ENCODE measurements around the gene MKNK2.

Gene MKNK2

DNA sequence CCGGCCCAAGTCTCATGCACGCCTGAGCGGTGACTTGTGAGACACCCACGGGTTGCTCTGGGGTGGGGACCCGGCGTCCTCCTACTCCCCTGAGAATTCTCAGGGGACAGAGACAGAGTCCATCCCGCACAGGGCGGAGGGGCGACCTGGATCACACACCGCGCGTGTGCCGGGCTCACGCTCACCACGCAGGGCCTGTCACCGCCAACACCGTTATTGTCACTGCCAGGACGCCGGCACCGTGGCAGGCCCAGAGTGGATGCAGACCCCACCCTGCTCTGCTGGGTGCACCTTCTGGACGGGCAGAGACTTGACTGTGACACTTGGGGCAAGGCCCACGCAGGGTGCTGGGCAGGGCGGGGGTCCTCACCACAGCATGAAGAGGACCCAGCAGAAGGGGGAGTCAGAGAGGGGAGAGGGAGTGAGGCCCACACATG lies 28.8 kb upstream of the MKNK2 start:
- no peak for DNase-seq

- no peak for DNase-seq
Measured at GRCh38 chr19:2079076-2079864, 28.2 kb upstream of the MKNK2 start.

GRCh38 chr19:2077833-2078619 lies 27.0 kb upstream of the MKNK2 start:
- no peak for DNase-seq

DNA sequence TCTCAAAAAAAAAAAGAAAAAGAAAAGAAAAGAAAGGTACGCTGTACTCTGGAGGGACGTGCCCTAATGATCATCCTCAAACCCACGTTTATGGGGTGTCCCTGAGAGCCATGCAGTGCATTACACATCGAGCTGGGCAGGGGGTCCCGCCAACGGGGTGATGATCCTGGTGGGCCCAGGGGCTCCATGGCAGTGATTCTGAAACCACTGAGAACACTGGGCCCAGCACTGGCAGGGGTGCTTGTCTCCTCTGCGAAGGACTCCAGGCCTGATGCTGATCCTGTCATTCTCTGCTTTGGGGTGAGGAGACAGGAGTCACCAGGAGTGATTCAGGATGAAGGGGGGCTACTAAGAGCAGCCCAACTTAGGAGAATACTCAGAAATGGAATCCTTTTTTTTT lies 26.4 kb upstream of the MKNK2 start:
- no peak for DNase-seq

DNA sequence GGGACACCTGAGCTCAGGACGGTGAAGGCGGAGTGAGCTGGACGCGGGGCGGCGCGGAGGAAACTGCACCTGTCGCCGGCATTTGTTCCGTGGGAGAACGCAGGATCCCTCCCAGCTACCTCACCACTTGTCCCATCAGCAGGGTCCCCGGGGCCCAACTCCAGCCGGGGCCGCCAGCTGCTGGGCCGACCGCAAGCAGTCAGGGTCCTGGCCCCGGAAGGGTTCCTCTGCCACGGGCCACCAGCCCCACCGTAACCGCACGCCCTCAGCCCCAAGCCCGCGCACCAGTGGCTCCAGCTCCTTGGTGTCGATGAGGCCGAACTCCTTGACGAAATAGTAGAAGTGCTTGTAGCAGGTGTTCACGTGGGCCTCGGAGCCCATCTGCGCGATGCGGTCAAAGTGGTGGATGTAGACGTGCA lies 25.5 kb upstream of the MKNK2 start:
- no peak for DNase-seq

- DNase-seq: no peak
Measured at GRCh38 chr19:2072757-2073551, 21.9 kb upstream of the MKNK2 start.

DNA sequence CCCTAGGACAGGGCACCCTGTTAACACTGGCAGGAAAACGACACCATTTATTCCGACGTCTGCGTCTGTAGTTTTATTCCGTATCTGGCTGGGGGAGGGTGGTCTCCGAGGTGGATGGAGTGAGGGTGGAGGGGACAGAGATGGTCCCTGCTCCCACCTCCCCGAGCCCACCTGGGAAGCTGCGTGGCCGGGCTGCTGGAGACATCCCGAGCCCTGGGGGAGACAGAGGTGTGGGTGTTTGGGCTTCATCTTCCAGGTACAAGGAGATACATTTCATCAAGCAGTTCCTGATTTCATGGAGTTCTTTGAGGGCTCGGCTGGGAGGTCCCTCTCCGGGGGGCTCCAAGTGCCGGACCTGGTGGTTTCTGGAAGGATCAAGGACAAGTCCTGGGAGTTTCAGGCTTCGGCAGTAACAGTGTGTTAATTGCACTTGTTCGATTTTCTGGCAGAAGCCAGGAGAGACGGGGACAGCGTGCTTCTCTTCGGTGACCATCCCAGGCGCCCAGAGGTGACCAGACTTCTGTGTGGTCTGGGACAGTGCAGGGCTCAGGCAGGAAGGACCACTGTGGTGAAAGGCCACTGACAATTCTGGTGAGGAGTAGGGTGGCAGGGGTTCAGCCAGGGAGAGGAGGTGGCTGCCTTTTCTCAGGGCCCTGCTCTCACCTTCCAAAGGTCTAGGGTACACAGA lies 20.1 kb upstream of the MKNK2 start:
- no peak for DNase-seq

DNA sequence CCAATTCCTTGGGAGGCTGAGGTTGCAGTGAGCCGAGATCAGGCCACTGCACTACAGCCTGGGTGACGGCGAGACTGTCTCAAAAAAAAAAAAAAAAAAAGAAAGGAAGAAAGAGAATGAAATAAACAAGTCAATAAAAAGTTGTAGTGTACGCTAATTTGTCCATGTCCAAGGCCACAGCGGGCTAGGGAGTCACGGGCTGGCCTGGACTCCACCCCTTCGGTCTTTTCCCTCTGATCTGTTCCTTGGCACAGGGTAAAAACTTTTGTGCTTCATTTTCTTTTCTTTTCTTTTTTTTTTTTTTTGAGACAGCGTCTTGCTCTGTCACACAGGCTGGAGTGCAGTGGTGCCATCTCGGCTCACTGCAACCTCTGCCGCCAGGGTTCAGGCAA lies 19.4 kb upstream of the MKNK2 start:
- no peak for DNase-seq

- no peak for DNase-seq
Measured at GRCh38 chr19:2064788-2065524, 13.9 kb upstream of the MKNK2 start.

GRCh38 chr19:2064395-2064787 lies 13.3 kb upstream of the MKNK2 start:
- DNase-seq: no peak

GRCh38 chr19:2063824-2064223 lies 12.8 kb upstream of the MKNK2 start:
- no peak for DNase-seq

DNA sequence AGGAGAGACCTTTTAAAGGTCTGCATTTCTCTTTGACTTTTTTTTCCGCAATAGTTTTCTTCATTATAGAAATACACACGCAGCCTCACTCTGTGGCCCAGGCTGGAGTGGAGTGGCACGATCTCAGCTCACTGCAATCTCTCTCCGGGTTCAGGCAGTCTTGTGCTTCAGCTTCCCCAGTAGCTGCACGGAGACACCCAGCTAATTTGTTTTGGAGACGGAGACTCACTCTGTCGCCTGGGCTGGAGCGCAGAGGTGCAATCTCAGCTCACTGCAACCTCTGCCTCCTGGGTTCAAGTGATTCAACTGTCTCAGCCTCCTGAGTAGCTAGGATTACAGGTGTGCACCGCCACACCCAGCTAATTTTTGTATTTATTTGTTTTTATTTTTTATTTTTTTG lies 11.7 kb upstream of the MKNK2 start:
- DNase-seq: no peak

DNA sequence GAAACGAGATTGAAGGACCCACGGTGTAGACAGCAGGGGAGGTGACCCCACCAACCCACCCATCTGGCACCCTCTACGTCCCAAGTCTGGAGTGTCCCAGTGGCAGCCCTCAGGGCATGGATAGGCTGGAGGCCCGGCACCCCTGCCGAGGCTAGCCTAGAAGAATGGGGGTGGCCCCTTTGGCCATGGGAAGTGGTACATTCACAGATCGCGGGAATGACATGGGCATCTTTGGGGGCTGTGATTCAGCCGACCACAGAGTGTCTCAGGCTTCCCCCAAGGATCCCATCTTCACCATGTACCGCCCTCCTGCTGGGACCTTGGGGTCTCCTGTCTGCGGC lies 11.3 kb upstream of the MKNK2 start:
- no peak for DNase-seq

- peak; percentile 90 to 98 for DNase-seq
Measured at GRCh38 chr19:2061495-2062388, 10.7 kb upstream of the MKNK2 start.

GRCh38 chr19:2060884-2061494 lies 9.9 kb upstream of the MKNK2 start:
- peak in 1 of 2 experiments; percentile 73 for DNase-seq

GRCh38 chr19:2059422-2060201 lies 8.6 kb upstream of the MKNK2 start:
- peak in 1 of 2 experiments; percentile 62 for DNase-seq

GRCh38 chr19:2058570-2059421 lies 7.8 kb upstream of the MKNK2 start:
- no peak for DNase-seq
